GM06990 (cell line): ENCODE results near the gene SFXN1.

Experiments used
- DNase-seq: peaks from one replicate; pipeline ENCODE4 v3.0.0-alpha.2; 2011; ENCODE audit not compliant: insufficient read length; ENCODE audit errors: extremely low read depth
- H3K27me3 ChIP-seq: replicated peaks from 2 replicates; pipeline ENCODE4 v1.6.0; 2011; ENCODE audit warnings: low read length; ENCODE audit not compliant: control insufficient read depth, insufficient read depth
- H3K36me3 ChIP-seq: 2 replicates; pipeline ENCODE4 v1.5.1; 2011; ENCODE audit warnings: low read length; ENCODE audit not compliant: control insufficient read depth, insufficient read depth
- H3K4me3 ChIP-seq: replicated peaks from 2 replicates; pipeline ENCODE4 v1.5.1; 2011; ENCODE audit warnings: low read depth, mild to moderate bottlenecking, control low read depth, low read length
- CTCF ChIP-seq: IDR thresholded peaks from 2 replicates; pipeline ENCODE4 v1.5.1; 2011; ENCODE audit warnings: low read length, control low read depth, mild to moderate bottlenecking, inconsistent platforms; ENCODE audit not compliant: insufficient read depth, poor library complexity, severe bottlenecking

Gene SFXN1

GRCh38 chr5:175542232-175542965, 64.0 kb downstream of the SFXN1 start:
- H3K27me3 ChIP-seq: no peaks in the 10 kb centered on the region; the same call in 1 of the 2 replicates
- H3K4me3 ChIP-seq: no peak overlapping the region
- H3K36me3 ChIP-seq: no peaks in the 10 kb centered on the region
- no peak for TF ChIP-seq CTCF
- DNase-seq: no peak

DNA sequence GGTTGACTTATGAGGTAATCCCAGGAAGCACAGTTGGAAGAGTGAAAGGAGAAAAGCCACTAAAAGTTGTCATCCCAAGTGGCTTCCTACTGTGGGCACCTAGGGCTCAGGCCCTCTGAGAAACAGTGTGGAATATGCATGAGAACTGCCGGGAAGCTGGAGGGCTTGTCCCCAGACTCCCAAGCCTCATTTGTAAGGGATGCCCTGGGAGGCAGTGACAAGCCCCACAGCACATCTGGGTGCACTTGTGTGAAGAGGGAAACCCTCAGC, 64.5 kb downstream of the SFXN1 start:
- Histone ChIP-seq H3K4me3 (no peak overlapping the region), H3K27me3 (no peaks in the 10 kb centered on the region; the same call in 1 of the 2 replicates), H3K36me3 (no peaks in the 10 kb centered on the region)
- no peak for TF ChIP-seq CTCF
- no peak for DNase-seq

DNA sequence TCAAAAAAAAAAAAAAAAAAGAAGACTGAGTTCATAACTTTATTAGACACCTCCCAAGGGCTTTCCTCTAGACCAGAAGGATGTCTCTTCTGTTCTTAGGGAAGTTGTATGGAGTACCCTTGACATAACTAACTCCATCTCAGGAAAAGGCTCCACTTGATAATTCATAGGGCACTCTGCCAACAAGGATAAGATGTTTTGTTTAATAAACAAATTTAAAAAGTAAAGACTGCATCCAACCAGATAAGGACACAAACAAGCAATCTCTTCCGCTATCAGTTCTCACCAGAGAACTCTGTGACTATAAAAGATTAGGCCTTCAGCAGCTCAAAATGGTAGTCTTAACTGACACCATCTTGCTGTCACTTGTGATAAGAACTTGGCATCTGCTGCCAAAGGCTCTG, 65.8 kb downstream of the SFXN1 start:
- Histone ChIP-seq H3K4me3 (no peak overlapping the region), H3K27me3 (no peaks in the 10 kb centered on the region; the same call in 1 of the 2 replicates), H3K36me3 (no peaks in the 10 kb centered on the region)
- no peak for TF ChIP-seq CTCF
- DNase-seq: no peak

DNA sequence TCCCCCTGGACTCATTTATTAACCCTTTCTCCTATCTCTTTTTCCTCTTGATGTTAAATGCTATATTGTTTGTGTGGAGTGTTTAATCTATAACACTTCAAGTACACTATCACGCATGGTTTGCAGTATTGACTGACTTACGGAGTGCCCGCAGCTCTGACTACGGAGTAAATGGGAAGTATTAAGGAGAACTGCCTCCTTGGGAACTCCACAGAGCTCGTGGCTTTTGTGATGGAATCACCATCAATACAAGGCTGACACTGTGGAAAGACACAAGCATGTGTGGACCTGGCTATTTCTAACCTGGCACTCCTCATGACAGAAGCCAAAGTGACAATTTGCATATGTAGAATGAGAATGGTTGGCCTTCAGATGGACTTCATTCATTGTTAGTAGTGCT, 66.2 kb downstream of the SFXN1 start:
- TF ChIP-seq CTCF: no peak
- Histone ChIP-seq H3K27me3 (no peaks in the 10 kb centered on the region; the same call in 1 of the 2 replicates), H3K36me3 (no peaks in the 10 kb centered on the region), H3K4me3 (no peak overlapping the region)
- DNase-seq: no peak

DNA sequence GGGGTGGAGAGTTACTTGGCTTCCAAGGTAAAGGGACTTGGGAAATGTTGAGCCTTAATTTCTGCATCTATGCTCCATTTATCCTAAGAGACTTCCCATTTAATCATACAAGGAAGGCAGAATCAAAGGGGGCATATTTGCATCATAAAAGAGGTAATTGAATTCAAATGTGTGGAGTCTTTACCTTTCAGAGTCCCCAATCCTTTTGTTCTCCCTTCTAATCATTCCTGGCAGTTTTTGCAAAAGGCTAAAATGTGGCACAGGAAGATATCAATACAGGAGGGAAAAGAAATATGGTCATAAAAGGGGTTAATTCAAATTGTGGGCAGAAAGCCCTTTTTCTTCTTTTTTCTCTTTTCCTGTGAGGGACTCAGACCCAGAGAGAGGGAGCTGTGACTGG, 69.5 kb downstream of the SFXN1 start:
- Histone ChIP-seq H3K36me3 (no peaks in the 10 kb centered on the region), H3K27me3 (peaks cover 2% of the 10 kb centered on the region; the same call in 1 of the 2 replicates), H3K4me3 (no peak overlapping the region)
- no peak for TF ChIP-seq CTCF
- no peak for DNase-seq
